Uterus (tissue), 2 donors: ENCODE data around the gene ERICH3.

Source experiments
- CTCF ChIP-seq, 4 experiments: fragments of 200-600 bp in 2 of 4; fragments of 450-650 bp in 2 of 4; sonication (generic) in 2 of 4; IDR thresholded peaks; one replicate each; pipeline ENCODE4 v1.5.1; 2016 to 2019; ENCODE audit warnings: antibody characterized with exemption in 4 of 4, mild to moderate bottlenecking in 2 of 4, moderate library complexity in 1 of 4
- POLR2A ChIP-seq, 2 donors: fragments of 450-650 bp; IDR thresholded peaks; one replicate each; pipeline ENCODE4 v1.6.1; 2016; ENCODE audit warnings: antibody characterized with exemption in 2 of 2, mild to moderate bottlenecking in 1 of 2, moderate library complexity in 1 of 2

- TF ChIP-seq CTCF (IDR thresholded peaks at IDR 0.05), result no peak
- TF ChIP-seq POLR2A (IDR thresholded peaks at IDR 0.05), result no peak
These were observed 61.7 kb downstream of the ERICH3 start for GRCh38 chr1:74611887-74612286.
